Ovary (tissue), 9 donors: Measurements from ENCODE around the gene ANXA6. TPM values are rescaled to one million over a fixed set of nuclear protein-coding genes. Genes with fewer than 3 reads are reported as not detected.

Source experiments
- DNase-seq, 5 donors: peaks; one replicate each; pipeline ENCODE4 v3.0.0-alpha.2; 2019 to 2020
- H3K27ac ChIP-seq, 2 donors: fragments of 200-600 bp; one replicate each; pipeline versions ENCODE4 v1.5.1 to v1.8.0; 2019 to 2022
- H3K27me3 ChIP-seq: fragments of 200-600 bp; one replicate; pipeline ENCODE4 v1.8.0; 2022
- H3K36me3 ChIP-seq: fragments of 200-600 bp; sonication (generic); one replicate; pipeline ENCODE4 v1.5.1; 2019
- H3K4me1 ChIP-seq: one replicate; pipeline ENCODE4 v1.8.1; 2013; ENCODE audit warnings: mild to moderate bottlenecking, moderate library complexity; ENCODE audit not compliant: insufficient read depth
- H3K4me3 ChIP-seq: fragments of 200-600 bp; sonication (generic); one replicate; pipeline ENCODE4 v1.5.1; 2017
- H3K9me3 ChIP-seq, 2 donors: fragments of 200-600 bp in 1 of 2; sonication (generic) in 1 of 2; one replicate each; pipeline versions ENCODE4 v1.5.1 to v1.8.1; 2013 to 2019; ENCODE audit warnings: mild to moderate bottlenecking in 1 of 2, moderate library complexity in 1 of 2
- EP300 ChIP-seq: sonication (generic); formaldehyde crosslinking; IDR thresholded peaks from one replicate; pipeline ENCODE4 v1.6.1; 2017; ENCODE audit warnings: antibody characterized with exemption
- POLR2A ChIP-seq: fragments of 450-650 bp; IDR thresholded peaks from one replicate; pipeline ENCODE4 v1.6.1; 2017; ENCODE audit warnings: antibody characterized with exemption, mild to moderate bottlenecking, moderate library complexity
- WGBS, 3 donors: extraction: QIAGEN DNeasy Blood & Tissue Kit in 1 of 3; methylation state at CpG; one replicate each; pipeline versions ENCODE4 v1.1.5 to v1.1.7; 2013 to 2017; 5-methylcytosine and 5-hydroxymethylcytosine counted together
- intact Hi-C, 4 donors: fragments of 100-400 bp; cut with DNase I; formaldehyde crosslinking; loops; one replicate each; pipeline versions ENCODE4 v1.11.0 to v1.15.1; 2022 to 2023
- polyA plus RNA-seq, 2 donors: library from polyadenylated mRNA; stranded (reverse); fragments of 200-250 nt in 1 of 2; fragments of 350-450 nt in 1 of 2; fragmentation: Illumina TruSeq in 1 of 2; extraction: RNeasy Lipid Tissue Mini Kit (QIAGEN cat#74804) in 1 of 2; gene quantifications; one replicate each; pipeline ENCODE4 v1.2.3, GENCODE V29; 2013 to 2014
- total RNA-seq, 7 donors: library from RNA; depleted of rRNA in 2 of 7; stranded (reverse); fragments of >200 nt in 2 of 7; fragmentation: NEBNext Ultra II Directional in 3 of 7; extraction: Animal tissue kit (Norgen Biotek cat#: 25700) in 3 of 7; gene quantifications; one replicate each; pipeline versions ENCODE4 v1.1.0 to v1.2.4, GENCODE V29; 2016 to 2023
- TF ChIP-seq, protein P1 (sequence below), 3 donors: fragments of 450-650 bp in 2 of 3; fragments of 200-600 bp in 1 of 3; IDR thresholded peaks; one replicate each; pipeline versions ENCODE4 v1.5.1 to v1.8.0; 2016 to 2022; ENCODE audit warnings: antibody characterized with exemption in 3 of 3, mild to moderate bottlenecking in 1 of 3
- donor health status: DM: no; HTN: no; CAD: no; lungs with moderate emphysema.
- donor health status: DM: no; HTN: no; CAD: no.
- donor health status: Bipolar disorder and iron deficiency.
- donor health status: DM: yes; HTN: yes; CAD: no.
- donor health status: DM: no; HTN: no; CAD: no.
- donor health status: DM: yes; HTN: yes; CAD: no.

ANXA6 gene
- total and polyA plus RNA-seq, 9 donors: 117 to 541 (median 225) TPM

DNA sequence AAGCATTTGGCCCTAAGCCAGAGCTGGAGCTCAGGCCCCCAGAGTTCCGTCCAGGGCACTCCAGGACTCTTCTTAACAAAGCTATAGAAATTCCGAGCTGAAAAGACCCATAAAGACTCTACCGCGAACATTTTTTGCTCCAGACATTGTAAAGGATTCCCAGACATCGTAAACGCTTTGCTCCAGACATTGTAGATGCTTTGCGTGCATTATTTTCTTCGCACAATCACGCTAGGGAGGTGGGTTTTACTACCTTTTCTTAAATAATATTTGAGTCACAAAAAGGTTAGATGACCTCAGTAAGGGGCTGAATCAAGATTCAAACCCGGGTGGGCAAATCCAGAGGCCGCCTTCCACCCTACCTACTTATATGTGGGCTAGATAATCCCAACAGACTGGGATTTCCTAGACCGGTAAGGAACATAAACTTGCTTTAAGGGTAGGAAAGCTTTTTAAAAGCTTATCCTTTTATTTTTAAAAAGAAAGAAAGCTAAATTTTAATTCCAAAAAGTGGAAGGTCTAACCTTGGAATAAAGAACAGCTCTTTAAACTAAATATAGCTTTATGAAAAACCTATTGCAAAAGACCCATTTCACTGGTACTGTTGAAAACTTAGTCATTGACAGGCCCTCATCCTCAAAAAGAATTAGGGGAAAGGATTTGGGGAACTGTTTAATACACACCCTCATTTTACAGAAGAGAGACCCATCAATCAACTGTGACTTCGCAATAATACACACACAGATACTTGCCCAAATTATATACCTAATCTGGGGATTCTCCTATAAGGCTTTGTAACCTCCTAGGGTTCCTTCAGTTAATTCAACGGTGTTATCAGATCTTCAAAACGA is 75.9 kb downstream of the ANXA6 start:
- H3K36me3 ChIP-seq: no peaks in the 10 kb centered on the region
- peak overlapping the region; percentile 92 to 98 for H3K27ac ChIP-seq
- TF ChIP-seq POLR2A (no peak), EP300 (no peak)
- TF ChIP-seq, protein P1, sequence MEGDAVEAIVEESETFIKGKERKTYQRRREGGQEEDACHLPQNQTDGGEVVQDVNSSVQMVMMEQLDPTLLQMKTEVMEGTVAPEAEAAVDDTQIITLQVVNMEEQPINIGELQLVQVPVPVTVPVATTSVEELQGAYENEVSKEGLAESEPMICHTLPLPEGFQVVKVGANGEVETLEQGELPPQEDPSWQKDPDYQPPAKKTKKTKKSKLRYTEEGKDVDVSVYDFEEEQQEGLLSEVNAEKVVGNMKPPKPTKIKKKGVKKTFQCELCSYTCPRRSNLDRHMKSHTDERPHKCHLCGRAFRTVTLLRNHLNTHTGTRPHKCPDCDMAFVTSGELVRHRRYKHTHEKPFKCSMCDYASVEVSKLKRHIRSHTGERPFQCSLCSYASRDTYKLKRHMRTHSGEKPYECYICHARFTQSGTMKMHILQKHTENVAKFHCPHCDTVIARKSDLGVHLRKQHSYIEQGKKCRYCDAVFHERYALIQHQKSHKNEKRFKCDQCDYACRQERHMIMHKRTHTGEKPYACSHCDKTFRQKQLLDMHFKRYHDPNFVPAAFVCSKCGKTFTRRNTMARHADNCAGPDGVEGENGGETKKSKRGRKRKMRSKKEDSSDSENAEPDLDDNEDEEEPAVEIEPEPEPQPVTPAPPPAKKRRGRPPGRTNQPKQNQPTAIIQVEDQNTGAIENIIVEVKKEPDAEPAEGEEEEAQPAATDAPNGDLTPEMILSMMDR (IDR thresholded peaks at IDR 0.05): no peak
- peaks cover 8% of the 10 kb centered on the region for H3K4me1 ChIP-seq
- H3K9me3 ChIP-seq: no peaks in the 10 kb centered on the region
- H3K4me3 ChIP-seq: peak overlapping the region; percentile 94
- 13 to 16% (median 14%) methylated on average over 15 of the region's 15 CpGs for WGBS, 3 donors
- no peaks in the 10 kb centered on the region for H3K27me3 ChIP-seq
- DNase-seq: no peak
- intact Hi-C loops: no loop called here

DNA sequence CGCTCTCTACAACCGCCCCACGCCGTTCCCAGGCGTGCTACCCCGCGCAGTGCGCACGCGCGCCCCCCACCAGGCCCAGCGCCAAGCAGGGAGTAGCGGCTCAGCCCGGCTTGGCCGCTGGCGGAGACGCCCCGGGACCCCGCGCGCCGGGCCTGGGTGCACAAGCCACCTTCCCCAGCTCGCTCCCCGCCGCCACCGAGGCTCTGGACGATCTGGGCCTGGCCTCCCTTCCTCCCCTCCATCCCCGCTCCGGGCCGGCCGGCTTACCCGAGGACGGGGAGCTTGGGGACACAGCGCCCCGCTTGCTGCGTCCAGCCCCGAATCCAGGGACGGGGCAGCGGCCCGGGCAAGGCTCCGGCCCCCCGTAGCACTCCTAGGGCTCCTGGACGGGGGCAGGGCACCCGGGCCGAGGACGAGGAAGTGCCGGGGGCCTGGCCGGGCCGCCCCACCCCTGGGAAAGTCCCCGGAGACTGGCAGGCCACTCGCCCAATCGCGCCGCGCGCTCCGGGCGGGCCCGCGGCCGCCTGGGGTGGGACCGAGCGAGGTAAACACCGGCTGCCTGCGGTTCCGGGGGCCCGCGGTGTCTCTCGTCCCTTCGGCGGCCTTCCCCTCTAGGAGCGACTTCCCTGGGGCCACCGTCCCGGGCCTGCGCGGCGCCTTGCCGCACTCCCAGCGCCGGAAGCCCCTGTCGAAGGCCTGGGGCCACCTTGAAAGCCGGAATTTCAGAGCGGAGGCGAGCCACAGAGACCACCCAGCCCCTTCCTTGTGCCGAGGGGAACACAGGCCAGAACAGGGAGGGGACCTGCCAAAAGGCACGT is 76.8 kb downstream of the ANXA6 start, which contains the start of gene TNIP1:
TNIP1 (minus strand) TSS at position 422 of the 818 bp plus-strand sequence. CDS start 15,939 bp downstream, outside the sequence.
- H3K9me3 ChIP-seq: no peaks in the 10 kb centered on the region
- WGBS, 3 donors: 0 to 1% (median 0%) methylated on average over 28 to 86 of the region's 86 CpGs
- intact Hi-C loops: no loop called here
- H3K4me3 ChIP-seq: peak within 1 kb of the TSS; percentile 94
- H3K27me3 ChIP-seq: no peaks in the 10 kb centered on the region
- H3K27ac ChIP-seq: peak within 1 kb of the TSS; percentile 92 to 98
- no peaks in the 10 kb centered on the region for H3K36me3 ChIP-seq
- H3K4me1 ChIP-seq: peaks cover 8% of the 10 kb centered on the region
- peak; percentile 93 to 96 (median 95) for DNase-seq
- TF ChIP-seq, protein P1 (IDR thresholded peaks at IDR 0.05): peak in 1 of 3 donors; percentile 17
- TF ChIP-seq POLR2A: peak; percentile 92
- no peak for TF ChIP-seq EP300

DNA sequence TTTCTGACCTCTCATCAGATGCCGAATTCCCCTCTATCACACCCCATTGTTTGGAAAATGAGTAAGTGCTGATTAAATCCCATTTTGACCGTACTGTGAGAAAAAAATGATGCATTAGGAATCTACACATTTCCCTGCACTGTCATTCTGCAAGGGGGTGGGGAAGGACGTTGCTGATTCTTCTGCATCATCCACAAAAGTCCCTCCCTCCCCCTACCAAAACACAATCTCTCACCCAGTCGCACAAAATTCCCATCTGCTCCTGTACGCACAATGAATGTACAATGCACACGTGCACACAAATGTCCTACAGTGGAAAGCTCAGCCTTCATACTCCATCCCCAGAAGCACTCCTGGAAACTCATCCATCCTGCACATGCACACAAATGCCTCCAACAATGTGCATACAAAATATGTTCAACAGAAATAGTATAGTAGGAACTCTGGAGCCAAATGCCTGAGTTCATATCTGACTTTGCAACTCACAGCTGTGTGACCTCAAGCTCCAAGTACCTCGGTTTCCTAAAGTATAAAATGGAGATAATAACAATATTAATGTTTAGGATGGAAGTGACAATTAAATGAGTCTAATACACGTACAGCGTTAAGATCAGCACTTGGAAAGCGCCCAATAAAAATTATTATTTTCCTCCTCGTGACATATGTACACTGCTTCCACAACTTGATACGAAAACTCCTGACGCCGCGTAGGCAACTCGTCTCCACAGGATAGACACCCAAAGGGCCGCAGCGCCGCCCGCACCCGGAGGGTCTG is 77.6 kb downstream of the ANXA6 start:
- Histone ChIP-seq H3K4me1 (peaks cover 4% of the 10 kb centered on the region), H3K36me3 (no peaks in the 10 kb centered on the region), H3K27ac (peak overlapping the region; percentile 92 to 98), H3K4me3 (peak overlapping the region; percentile 94), H3K27me3 (no peaks in the 10 kb centered on the region), H3K9me3 (no peaks in the 10 kb centered on the region)
- WGBS, 3 donors: 5 to 8% (median 7%) methylated on average over 21 of the region's 21 CpGs
- DNase-seq: no peak
- TF ChIP-seq EP300 (no peak), POLR2A (no peak)
- TF ChIP-seq, protein P1 (IDR thresholded peaks at IDR 0.05): no peak
- intact Hi-C loops: no loop called here
